ENCODE results near the gene GIMAP5.

GIMAP5 gene

GRCh38 chr7:150754951-150755350 is 17.7 kb downstream of the GIMAP5 start:
- no peaks in the 10 kb centered on the region for H3K79me2 ChIP-seq (ENCODE audit: low read length)
- no peaks in the 10 kb centered on the region for H3K36me3 ChIP-seq (replicated peaks; ENCODE audit: low read depth, low read length)
- H3K4me3 ChIP-seq (ENCODE audit: low read length) = no peak overlapping the region

GRCh38 chr7:150755473-150756099 is 18.4 kb downstream of the GIMAP5 start:
- Histone ChIP-seq H3K4me3 (ENCODE audit: low read length) (no peak overlapping the region), H3K4me1 (ENCODE audit: low read length) (peaks cover 18% of the 10 kb centered on the region), H3K4me2 (ENCODE audit: low read length) (no peak overlapping the region), H3K36me3 (replicated peaks; ENCODE audit: low read depth, low read length) (no peaks in the 10 kb centered on the region), H2AFZ (ENCODE audit: low read depth, low read length) (no peak overlapping the region), H3K9ac (ENCODE audit: low read length) (no peak overlapping the region), H3K79me2 (ENCODE audit: low read length) (no peaks in the 10 kb centered on the region), H3K27me3 (ENCODE audit: low read depth, low read length) (0 out of 2 replicates have a peak, but pooled peaks cover 4% of the 10 kb centered on the region), H3K27ac (ENCODE audit: low read length) (no peak overlapping the region), H3K9me3 (ENCODE audit: insufficient read depth, low read length) (no peaks in the 10 kb centered on the region), H4K20me1 (ENCODE audit: insufficient read depth, low read length) (no peaks in the 10 kb centered on the region)
- TF ChIP-seq, protein P1, sequence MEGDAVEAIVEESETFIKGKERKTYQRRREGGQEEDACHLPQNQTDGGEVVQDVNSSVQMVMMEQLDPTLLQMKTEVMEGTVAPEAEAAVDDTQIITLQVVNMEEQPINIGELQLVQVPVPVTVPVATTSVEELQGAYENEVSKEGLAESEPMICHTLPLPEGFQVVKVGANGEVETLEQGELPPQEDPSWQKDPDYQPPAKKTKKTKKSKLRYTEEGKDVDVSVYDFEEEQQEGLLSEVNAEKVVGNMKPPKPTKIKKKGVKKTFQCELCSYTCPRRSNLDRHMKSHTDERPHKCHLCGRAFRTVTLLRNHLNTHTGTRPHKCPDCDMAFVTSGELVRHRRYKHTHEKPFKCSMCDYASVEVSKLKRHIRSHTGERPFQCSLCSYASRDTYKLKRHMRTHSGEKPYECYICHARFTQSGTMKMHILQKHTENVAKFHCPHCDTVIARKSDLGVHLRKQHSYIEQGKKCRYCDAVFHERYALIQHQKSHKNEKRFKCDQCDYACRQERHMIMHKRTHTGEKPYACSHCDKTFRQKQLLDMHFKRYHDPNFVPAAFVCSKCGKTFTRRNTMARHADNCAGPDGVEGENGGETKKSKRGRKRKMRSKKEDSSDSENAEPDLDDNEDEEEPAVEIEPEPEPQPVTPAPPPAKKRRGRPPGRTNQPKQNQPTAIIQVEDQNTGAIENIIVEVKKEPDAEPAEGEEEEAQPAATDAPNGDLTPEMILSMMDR (IDR thresholded peaks at IDR 0.05; ENCODE audit: low read depth, low read length) = no peak
- TF ChIP-seq EZH2phosphoT487 (IDR thresholded peaks at IDR 0.05; ENCODE audit: low read depth) = no peak

More at GRCh38 chr7:150754951-150755350, 17.7 kb downstream of the GIMAP5 start:
- Histone ChIP-seq H3K9me3 (ENCODE audit: insufficient read depth, low read length) (no peaks in the 10 kb centered on the region), H3K4me1 (ENCODE audit: low read length) (peaks cover 18% of the 10 kb centered on the region), H3K27me3 (ENCODE audit: low read depth, low read length) (0 out of 2 replicates have a peak, but pooled peaks cover 4% of the 10 kb centered on the region), H2AFZ (ENCODE audit: low read depth, low read length) (no peak overlapping the region), H3K4me2 (ENCODE audit: low read length) (no peak overlapping the region), H3K9ac (ENCODE audit: low read length) (no peak overlapping the region), H4K20me1 (ENCODE audit: insufficient read depth, low read length) (no peaks in the 10 kb centered on the region), H3K27ac (ENCODE audit: low read length) (no peak overlapping the region)
- TF ChIP-seq, protein P1 (IDR thresholded peaks at IDR 0.05; ENCODE audit: low read depth, low read length) = no peak
- no peak for TF ChIP-seq EZH2phosphoT487 (IDR thresholded peaks at IDR 0.05; ENCODE audit: low read depth)

GRCh38 chr7:150756166-150756565 is 18.9 kb downstream of the GIMAP5 start:
- no peak overlapping the region for H2AFZ ChIP-seq (ENCODE audit: low read depth, low read length)

DNA sequence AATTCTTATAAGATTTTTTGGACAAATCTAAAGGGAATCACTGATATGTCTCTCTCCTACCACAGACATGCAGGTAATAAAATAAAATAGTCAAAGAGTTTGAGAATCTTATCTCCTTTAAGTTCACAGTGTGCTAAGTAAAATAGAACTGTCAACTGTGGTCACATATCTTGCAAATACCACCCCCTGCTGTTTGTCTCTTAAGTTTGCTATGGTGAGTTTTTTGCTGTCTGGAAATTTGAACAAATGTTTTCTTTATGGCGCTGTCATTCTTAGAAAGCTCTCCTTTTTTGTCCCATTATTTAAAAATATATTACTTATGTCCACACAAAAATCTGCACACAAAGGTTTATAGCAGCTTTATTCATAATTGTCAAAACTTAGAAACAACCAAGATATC is 19.6 kb downstream of the GIMAP5 start:
- Histone ChIP-seq H3K9ac (ENCODE audit: low read length) (no peak overlapping the region), H3K4me2 (ENCODE audit: low read length) (no peak overlapping the region), H2AFZ (ENCODE audit: low read depth, low read length) (no peak overlapping the region), H3K9me3 (ENCODE audit: insufficient read depth, low read length) (no peaks in the 10 kb centered on the region), H3K36me3 (replicated peaks; ENCODE audit: low read depth, low read length) (no peaks in the 10 kb centered on the region), H3K4me3 (ENCODE audit: low read length) (no peak overlapping the region), H3K79me2 (ENCODE audit: low read length) (no peaks in the 10 kb centered on the region), H3K4me1 (ENCODE audit: low read length) (peaks cover 18% of the 10 kb centered on the region), H3K27ac (ENCODE audit: low read length) (no peak overlapping the region), H3K27me3 (ENCODE audit: low read depth, low read length) (0 out of 2 replicates have a peak, but pooled peaks cover 2% of the 10 kb centered on the region), H4K20me1 (ENCODE audit: insufficient read depth, low read length) (no peaks in the 10 kb centered on the region)
- TF ChIP-seq, protein P1 (IDR thresholded peaks at IDR 0.05; ENCODE audit: low read depth, low read length) = peak; percentile 69
- TF ChIP-seq EZH2phosphoT487 (IDR thresholded peaks at IDR 0.05; ENCODE audit: low read depth) = no peak

More at GRCh38 chr7:150756166-150756565, 18.9 kb downstream of the GIMAP5 start:
- no peak overlapping the region for H3K4me2 ChIP-seq (ENCODE audit: low read length)
- no peaks in the 10 kb centered on the region for H3K79me2 ChIP-seq (ENCODE audit: low read length)
- no peaks in the 10 kb centered on the region for H3K36me3 ChIP-seq (replicated peaks; ENCODE audit: low read depth, low read length)
- no peaks in the 10 kb centered on the region for H4K20me1 ChIP-seq (ENCODE audit: insufficient read depth, low read length)
- no peaks in the 10 kb centered on the region for H3K9me3 ChIP-seq (ENCODE audit: insufficient read depth, low read length)
- no peak overlapping the region for H3K4me3 ChIP-seq (ENCODE audit: low read length)
- H3K27ac ChIP-seq (ENCODE audit: low read length) = no peak overlapping the region
- no peak for TF ChIP-seq EZH2phosphoT487 (IDR thresholded peaks at IDR 0.05; ENCODE audit: low read depth)
- TF ChIP-seq, protein P1 (IDR thresholded peaks at IDR 0.05; ENCODE audit: low read depth, low read length) = no peak
- H3K27me3 ChIP-seq (ENCODE audit: low read depth, low read length) = 0 out of 2 replicates have a peak, but pooled peaks cover 4% of the 10 kb centered on the region
- no peak overlapping the region for H3K9ac ChIP-seq (ENCODE audit: low read length)
- H3K4me1 ChIP-seq (ENCODE audit: low read length) = peaks cover 18% of the 10 kb centered on the region
